Neural cell (in vitro differentiated cells): ENCODE measurements around the gene SVEP1. TPM values are rescaled to one million over a fixed set of nuclear protein-coding genes. Genes with fewer than 3 reads are reported as not detected.

Experiments
- H2AFZ ChIP-seq: fragments of 200-600, 300-800 bp; sonication (generic), shearing (Covaris generic); 2 replicates; pipeline ENCODE4 v1.6.0; 2014; ENCODE audit warnings: low read depth, mild to moderate bottlenecking, antibody characterized with exemption, low read length, moderate library complexity
- H3F3A ChIP-seq: fragments of 200-600 bp; shearing (Covaris generic); 2 replicates; pipeline ENCODE4 v1.6.1; 2016; ENCODE audit warnings: mild to moderate bottlenecking, moderate library complexity, mixed read lengths, antibody characterized with exemption, low read length; ENCODE audit not compliant: insufficient read depth, poor library complexity, severe bottlenecking
- H3K27ac ChIP-seq: fragments of 200-600, 300-800 bp; sonication (generic), shearing (Covaris generic); 2 replicates; pipeline ENCODE4 v1.5.1; 2014; ENCODE audit warnings: mild to moderate bottlenecking, low read length, moderate library complexity
- H3K27me3 ChIP-seq: fragments of 300-800, 200-600 bp; sonication (generic), shearing (Covaris generic); 2 replicates; pipeline ENCODE4 v1.6.0; 2014; ENCODE audit warnings: mild to moderate bottlenecking, low read depth, low read length, moderate library complexity; ENCODE audit not compliant: insufficient read depth
- H3K36me3 ChIP-seq: fragments of 300-800, 200-600 bp; sonication (generic), shearing (Covaris generic); 2 replicates; pipeline ENCODE4 v1.5.1; 2014; ENCODE audit warnings: mild to moderate bottlenecking, antibody characterized with exemption, low read length, moderate library complexity; ENCODE audit not compliant: insufficient read depth
- H3K4me2 ChIP-seq: fragments of 300-800, 200-600 bp; sonication (generic), shearing (Covaris generic); 2 replicates; pipeline ENCODE4 v1.6.0; 2014; ENCODE audit warnings: mild to moderate bottlenecking, low read length
- H3K4me3 ChIP-seq: fragments of 300-800, 200-600 bp; sonication (generic), shearing (Covaris generic); 2 replicates; pipeline ENCODE4 v1.5.1; 2014; ENCODE audit warnings: mild to moderate bottlenecking, low read length, moderate library complexity
- H3K79me2 ChIP-seq: fragments of 200-600 bp; shearing (Covaris generic); replicated peaks from 2 replicates; pipeline ENCODE4 v1.6.0; 2014; ENCODE audit warnings: mild to moderate bottlenecking, low read length, moderate library complexity; ENCODE audit not compliant: insufficient read depth
- H3K9ac ChIP-seq: fragments of 300-800, 200-600 bp; sonication (generic), shearing (Covaris generic); 2 replicates; pipeline ENCODE4 v1.6.1; 2016; ENCODE audit warnings: mild to moderate bottlenecking, low read length, mixed read lengths
- H3K9me2 ChIP-seq: fragments of 200-600 bp; shearing (Covaris generic); 2 replicates; pipeline ENCODE4 v1.6.1; 2016; ENCODE audit warnings: mild to moderate bottlenecking, low read length, mixed read lengths; ENCODE audit not compliant: insufficient read depth
- H3K9me3 ChIP-seq: fragments of 200-600, 300-800 bp; sonication (generic), shearing (Covaris generic); 2 replicates; pipeline ENCODE4 v1.6.1; 2016; ENCODE audit warnings: mild to moderate bottlenecking, mixed run types, low read length, moderate library complexity, mixed read lengths
- H4K20me1 ChIP-seq: fragments of 200-600 bp; shearing (Covaris generic); 2 replicates; pipeline ENCODE4 v1.6.1; 2016; ENCODE audit warnings: mild to moderate bottlenecking, mixed run types; ENCODE audit not compliant: insufficient read depth
- EP300 ChIP-seq: fragments of 450-650 bp; conservative IDR thresholded peaks from 2 replicates; pipeline ENCODE4 v1.6.1; 2014; ENCODE audit warnings: antibody characterized with exemption, mild to moderate bottlenecking, moderate library complexity; ENCODE audit not compliant: poor library complexity, severe bottlenecking
- EZH2 ChIP-seq: fragments of 200-600, 300-800 bp; shearing (Covaris generic), sonication (generic); IDR thresholded peaks from 2 replicates; pipeline ENCODE4 v1.6.1; 2014; ENCODE audit warnings: antibody characterized with exemption, low read length, borderline replicate concordance, mild to moderate bottlenecking; ENCODE audit not compliant: insufficient read depth, poor library complexity, severe bottlenecking
- MXI1 ChIP-seq: fragments of 450-650 bp; conservative IDR thresholded peaks from 2 replicates; pipeline ENCODE4 v1.6.1; 2014; ENCODE audit warnings: antibody characterized with exemption, mild to moderate bottlenecking; ENCODE audit not compliant: poor library complexity, severe bottlenecking
- POLR2AphosphoS5 ChIP-seq: IDR thresholded peaks from 2 replicates; pipeline ENCODE4 v1.6.1; 2012
- RAD21 ChIP-seq: fragments of 450-650 bp; conservative IDR thresholded peaks from 2 replicates; pipeline ENCODE4 v1.6.1; 2014; ENCODE audit warnings: antibody characterized with exemption, mild to moderate bottlenecking, moderate library complexity
- SMC3 ChIP-seq: fragments of 450-650 bp; conservative IDR thresholded peaks from 2 replicates; pipeline ENCODE4 v1.6.1; 2014; ENCODE audit warnings: antibody characterized with exemption, mild to moderate bottlenecking, moderate library complexity; ENCODE audit not compliant: poor library complexity
- TAF1 ChIP-seq: IDR thresholded peaks from 2 replicates; pipeline ENCODE4 v1.6.1; 2012; ENCODE audit warnings: low read depth
- polyA plus RNA-seq: library from polyadenylated mRNA; depleted of rRNA; stranded (reverse); fragments of >200 nt; gene quantifications from 2 replicates; pipeline ENCODE4 v1.2.3, GENCODE V29; 2014
- TF ChIP-seq, protein P1 (sequence below): fragments of 450-650 bp; IDR thresholded peaks from 2 replicates; pipeline ENCODE4 v1.5.1; 2014; ENCODE audit warnings: antibody characterized with exemption, mild to moderate bottlenecking, moderate library complexity; ENCODE audit not compliant: poor library complexity, severe bottlenecking
- TF ChIP-seq, protein P2 (sequence below): IDR thresholded peaks from 2 replicates; pipeline ENCODE4 v1.6.1; 2012; ENCODE audit warnings: borderline replicate concordance

SVEP1 gene
- polyA plus RNA-seq, 1 donor from 2014 or later: 0.10 TPM

DNA sequence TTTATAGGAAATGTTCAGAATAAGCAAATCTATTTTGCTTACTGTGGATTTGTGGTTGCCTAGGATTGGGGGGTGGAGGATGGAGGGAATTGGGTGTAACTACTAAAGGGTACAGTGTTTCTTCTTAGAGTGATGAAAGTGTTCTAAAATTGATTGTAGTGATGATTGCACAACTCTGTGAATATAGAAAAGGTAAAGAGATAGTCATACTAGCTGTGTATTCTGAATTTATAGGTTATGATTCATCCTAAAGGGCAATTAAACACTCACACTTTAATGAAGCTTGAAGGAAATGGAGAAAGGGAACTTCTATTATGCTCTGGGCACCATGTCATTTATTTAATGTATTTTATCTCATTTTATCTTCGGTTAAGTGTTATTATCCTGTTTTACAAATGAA lies 251.8 kb downstream of the SVEP1 start:
- H4K20me1 ChIP-seq: no peaks in the 10 kb centered on the region
- H3K36me3 ChIP-seq: no peaks in the 10 kb centered on the region
- no peak overlapping the region for H3K9ac ChIP-seq
- H3K27me3 ChIP-seq: no peaks in the 10 kb centered on the region
- no peak overlapping the region for H3K27ac ChIP-seq
- no peak overlapping the region for H3K4me2 ChIP-seq
- H2AFZ ChIP-seq: no peak overlapping the region
- H3K9me3 ChIP-seq: no peaks in the 10 kb centered on the region
- H3F3A ChIP-seq: no peaks in the 10 kb centered on the region
- no peaks in the 10 kb centered on the region for H3K79me2 ChIP-seq
- TF ChIP-seq MXI1: no peak
- TF ChIP-seq, protein P1, sequence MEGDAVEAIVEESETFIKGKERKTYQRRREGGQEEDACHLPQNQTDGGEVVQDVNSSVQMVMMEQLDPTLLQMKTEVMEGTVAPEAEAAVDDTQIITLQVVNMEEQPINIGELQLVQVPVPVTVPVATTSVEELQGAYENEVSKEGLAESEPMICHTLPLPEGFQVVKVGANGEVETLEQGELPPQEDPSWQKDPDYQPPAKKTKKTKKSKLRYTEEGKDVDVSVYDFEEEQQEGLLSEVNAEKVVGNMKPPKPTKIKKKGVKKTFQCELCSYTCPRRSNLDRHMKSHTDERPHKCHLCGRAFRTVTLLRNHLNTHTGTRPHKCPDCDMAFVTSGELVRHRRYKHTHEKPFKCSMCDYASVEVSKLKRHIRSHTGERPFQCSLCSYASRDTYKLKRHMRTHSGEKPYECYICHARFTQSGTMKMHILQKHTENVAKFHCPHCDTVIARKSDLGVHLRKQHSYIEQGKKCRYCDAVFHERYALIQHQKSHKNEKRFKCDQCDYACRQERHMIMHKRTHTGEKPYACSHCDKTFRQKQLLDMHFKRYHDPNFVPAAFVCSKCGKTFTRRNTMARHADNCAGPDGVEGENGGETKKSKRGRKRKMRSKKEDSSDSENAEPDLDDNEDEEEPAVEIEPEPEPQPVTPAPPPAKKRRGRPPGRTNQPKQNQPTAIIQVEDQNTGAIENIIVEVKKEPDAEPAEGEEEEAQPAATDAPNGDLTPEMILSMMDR: no peak
- no peak for TF ChIP-seq EP300
- TF ChIP-seq TAF1: no peak
- TF ChIP-seq SMC3: no peak
- no peak for TF ChIP-seq POLR2AphosphoS5
- TF ChIP-seq EZH2: no peak
- TF ChIP-seq, protein P2, sequence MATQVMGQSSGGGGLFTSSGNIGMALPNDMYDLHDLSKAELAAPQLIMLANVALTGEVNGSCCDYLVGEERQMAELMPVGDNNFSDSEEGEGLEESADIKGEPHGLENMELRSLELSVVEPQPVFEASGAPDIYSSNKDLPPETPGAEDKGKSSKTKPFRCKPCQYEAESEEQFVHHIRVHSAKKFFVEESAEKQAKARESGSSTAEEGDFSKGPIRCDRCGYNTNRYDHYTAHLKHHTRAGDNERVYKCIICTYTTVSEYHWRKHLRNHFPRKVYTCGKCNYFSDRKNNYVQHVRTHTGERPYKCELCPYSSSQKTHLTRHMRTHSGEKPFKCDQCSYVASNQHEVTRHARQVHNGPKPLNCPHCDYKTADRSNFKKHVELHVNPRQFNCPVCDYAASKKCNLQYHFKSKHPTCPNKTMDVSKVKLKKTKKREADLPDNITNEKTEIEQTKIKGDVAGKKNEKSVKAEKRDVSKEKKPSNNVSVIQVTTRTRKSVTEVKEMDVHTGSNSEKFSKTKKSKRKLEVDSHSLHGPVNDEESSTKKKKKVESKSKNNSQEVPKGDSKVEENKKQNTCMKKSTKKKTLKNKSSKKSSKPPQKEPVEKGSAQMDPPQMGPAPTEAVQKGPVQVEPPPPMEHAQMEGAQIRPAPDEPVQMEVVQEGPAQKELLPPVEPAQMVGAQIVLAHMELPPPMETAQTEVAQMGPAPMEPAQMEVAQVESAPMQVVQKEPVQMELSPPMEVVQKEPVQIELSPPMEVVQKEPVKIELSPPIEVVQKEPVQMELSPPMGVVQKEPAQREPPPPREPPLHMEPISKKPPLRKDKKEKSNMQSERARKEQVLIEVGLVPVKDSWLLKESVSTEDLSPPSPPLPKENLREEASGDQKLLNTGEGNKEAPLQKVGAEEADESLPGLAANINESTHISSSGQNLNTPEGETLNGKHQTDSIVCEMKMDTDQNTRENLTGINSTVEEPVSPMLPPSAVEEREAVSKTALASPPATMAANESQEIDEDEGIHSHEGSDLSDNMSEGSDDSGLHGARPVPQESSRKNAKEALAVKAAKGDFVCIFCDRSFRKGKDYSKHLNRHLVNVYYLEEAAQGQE: no peak
- TF ChIP-seq RAD21: no peak
- no peak overlapping the region for H3K4me3 ChIP-seq
- H3K9me2 ChIP-seq: no peaks in the 10 kb centered on the region

DNA sequence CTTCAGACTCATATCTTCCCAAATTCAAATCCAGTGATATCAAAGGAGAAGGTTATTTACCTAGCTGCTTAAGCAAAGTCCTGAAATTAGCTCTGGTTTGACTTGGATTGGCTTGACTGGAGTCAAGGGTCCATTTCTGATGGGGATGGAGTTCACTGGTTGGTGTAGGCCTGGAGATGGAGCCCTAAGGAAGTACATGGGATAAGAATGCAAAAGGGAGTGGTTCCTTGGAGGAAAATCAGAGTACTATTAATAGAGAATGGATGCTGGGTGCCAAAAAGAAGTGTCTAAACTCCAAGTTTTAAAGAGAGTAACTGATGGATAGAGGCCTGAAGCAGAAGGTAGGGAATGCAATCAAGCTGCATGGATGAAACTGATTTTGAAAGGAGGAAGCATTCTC lies 255.7 kb downstream of the SVEP1 start:
- Histone ChIP-seq H3K4me2 (no peak overlapping the region), H4K20me1 (no peaks in the 10 kb centered on the region), H3K9me2 (no peaks in the 10 kb centered on the region), H3K9me3 (no peaks in the 10 kb centered on the region), H3K36me3 (no peaks in the 10 kb centered on the region), H3F3A (no peaks in the 10 kb centered on the region), H2AFZ (no peak overlapping the region), H3K4me3 (no peak overlapping the region), H3K79me2 (no peaks in the 10 kb centered on the region), H3K27me3 (no peaks in the 10 kb centered on the region), H3K9ac (no peak overlapping the region), H3K27ac (no peak overlapping the region)
- TF ChIP-seq MXI1: no peak
- TF ChIP-seq SMC3: no peak
- no peak for TF ChIP-seq EZH2
- no peak for TF ChIP-seq EP300
- TF ChIP-seq, protein P1: no peak
- TF ChIP-seq, protein P2: no peak
- TF ChIP-seq RAD21: no peak
- no peak for TF ChIP-seq POLR2AphosphoS5
- no peak for TF ChIP-seq TAF1
